GM21360 (cell line): ENCODE measurements around the gene AHCTF1.
"Not testable (repeated sequence)": the region's sequence is repeated elsewhere in the genome, so short reads cannot be mapped to it uniquely, and the experiment has no call there.

Source experiments
- ATAC-seq: cut with Tn5 transposase; IDR thresholded peaks from one replicate; pipeline ENCODE4 v1.9.1; 2021; ENCODE audit warnings: mild to moderate bottlenecking, moderate library complexity; ENCODE audit not compliant: unreplicated experiment

Gene AHCTF1

DNA sequence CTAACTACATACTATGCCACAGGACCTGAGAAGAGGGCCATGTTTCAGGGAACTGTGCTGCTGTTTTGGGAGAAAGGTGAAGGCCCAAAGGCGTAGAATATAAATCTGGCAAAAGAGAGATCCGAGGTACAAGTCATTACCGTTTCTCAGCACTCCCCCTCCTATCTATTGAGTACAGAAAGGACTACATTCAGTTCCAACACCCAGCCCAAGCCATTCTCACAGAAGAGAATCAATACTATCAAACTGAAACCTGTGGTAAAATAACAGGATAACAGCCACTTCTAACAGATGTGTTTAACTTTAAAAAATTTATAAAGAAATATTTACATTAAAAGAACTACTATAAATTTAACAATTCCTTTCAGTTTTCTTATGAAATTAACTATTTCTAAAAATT lies 7.8 kb downstream of the AHCTF1 start:
- ATAC-seq = no peak

DNA sequence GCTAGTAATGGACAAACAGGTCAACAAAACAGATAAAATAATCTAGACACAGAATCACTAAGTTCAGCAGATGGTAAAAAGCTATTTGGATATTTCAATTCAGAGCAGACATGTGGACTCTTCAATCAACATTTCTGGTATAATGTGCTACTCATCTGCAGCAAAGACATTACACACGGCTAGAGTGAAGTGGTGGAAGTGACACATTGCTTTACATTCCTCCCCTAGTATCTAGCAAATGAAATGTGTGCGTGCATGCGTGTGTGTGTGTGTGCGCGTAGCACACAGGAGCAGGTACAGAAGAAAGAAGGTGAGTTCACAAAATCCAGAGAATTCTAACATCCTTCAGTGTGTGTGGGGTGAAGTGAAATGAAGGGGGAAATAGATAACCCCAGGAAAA lies 8.3 kb downstream of the AHCTF1 start:
- ATAC-seq = no peak

DNA sequence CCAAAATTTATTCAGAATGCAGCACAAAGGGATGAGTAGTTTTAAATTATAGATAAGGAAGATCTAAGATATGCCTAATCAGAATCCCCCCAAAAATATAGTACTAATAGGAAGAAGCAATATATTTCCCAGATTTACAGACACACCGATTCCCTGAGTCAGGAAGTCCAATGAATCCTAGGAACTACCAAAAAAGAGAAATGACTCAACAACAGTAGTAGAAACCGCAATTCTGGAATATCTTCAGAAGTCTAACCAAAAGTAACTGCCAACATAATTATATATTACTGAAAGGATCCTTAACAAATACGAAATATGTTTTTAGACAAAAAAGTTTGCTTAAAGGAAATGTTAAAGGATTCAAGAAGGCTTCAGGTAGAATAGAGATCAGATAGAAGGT lies 10.3 kb downstream of the AHCTF1 start:
- ATAC-seq = no peak

DNA sequence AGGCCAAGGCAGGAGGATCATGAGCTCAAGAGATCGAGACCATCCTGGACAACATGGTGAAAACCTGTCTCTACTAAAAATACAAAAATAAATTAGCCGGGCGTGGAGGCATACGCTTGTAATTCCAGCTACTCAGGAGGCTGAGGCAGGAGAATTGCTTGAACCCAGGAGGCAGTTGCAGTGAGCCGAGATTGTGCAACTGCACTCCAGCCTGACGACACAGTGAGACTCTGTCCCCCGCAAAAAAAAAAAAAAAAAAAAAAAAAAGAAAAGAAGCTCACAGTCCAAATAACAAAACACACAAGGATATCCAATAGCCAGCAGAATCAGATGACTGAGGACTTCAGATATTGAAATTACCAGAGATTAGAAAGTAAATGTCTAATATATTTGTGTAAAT lies 11.8 kb downstream of the AHCTF1 start:
- no peak for ATAC-seq

DNA sequence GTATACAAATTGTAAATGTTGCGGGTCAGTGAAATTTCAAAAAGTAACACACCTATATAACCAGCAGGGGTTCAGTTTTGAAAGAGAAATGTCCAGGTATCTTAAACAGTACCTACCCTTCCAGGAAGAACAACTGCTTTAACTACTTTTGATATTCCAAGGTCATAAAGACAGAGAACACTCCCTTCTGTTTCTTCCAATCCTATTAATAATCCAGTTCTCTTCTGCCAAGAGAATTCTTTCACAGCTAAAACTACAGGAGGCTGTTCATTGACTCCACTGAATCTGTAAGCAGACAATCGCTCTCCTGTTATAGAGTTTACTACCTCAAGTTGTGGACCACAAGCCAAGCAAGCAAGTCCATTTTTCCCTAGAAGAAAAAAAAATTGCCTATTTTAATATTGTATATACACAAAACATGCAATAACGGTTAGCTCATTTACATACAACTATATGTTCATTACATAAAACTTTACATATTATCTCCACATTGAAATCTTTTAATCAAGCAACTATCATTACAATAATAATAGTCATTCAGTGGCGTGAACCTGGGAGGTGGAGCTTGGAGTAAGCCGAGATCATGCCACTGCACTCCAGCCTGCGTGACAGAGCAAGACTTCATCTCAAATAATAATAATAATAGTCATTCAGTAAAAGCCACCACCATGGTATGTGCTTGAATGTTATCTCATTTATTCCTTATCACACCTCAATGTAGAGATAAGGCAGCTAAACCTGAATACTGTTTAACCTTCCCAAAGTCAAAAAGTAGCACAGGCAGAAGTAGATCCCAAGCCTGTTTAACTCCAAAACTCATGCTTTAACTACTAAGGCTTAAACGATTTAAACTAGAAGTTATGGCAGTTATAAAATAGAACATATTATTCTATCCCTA lies 15.5 kb downstream of the AHCTF1 start:
- ATAC-seq = not testable (repeated sequence)

DNA sequence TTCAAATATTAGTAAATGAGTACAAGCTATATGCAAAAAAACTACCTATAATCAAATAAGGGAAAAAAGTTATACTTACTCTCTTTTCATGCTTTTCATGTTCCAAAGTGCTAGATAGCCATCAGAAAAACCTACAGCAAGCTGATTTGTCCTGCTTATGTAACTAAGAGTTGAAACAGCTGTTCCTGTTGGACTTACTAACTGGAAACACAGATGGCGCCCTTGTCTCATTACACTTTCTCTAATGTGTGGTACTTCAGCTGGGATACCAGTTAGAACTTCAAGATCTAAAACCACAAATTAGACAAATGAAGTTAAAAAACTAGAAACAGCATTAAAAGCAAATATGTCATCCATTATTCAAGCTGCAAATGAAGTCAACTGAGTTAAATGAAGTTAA lies 24.3 kb downstream of the AHCTF1 start:
- ATAC-seq = no peak

DNA sequence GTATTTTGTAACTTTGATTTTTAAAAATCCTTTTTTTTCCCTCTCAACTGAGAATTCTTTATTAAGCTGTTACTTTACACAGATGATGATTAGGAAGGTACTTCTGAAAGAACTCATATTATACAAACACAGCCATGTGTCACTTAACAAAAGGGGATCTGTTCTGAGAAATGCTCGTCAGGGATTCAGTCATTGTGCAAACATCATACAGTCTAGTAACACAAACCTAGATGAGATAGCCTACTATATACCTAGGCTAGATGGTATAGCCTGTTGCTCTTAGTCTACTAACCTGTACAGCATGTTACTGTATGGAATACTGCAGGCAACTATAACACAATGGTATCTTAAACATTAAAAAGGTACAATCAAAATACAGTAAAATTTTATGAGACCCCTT lies 24.9 kb downstream of the AHCTF1 start:
- no peak for ATAC-seq

DNA sequence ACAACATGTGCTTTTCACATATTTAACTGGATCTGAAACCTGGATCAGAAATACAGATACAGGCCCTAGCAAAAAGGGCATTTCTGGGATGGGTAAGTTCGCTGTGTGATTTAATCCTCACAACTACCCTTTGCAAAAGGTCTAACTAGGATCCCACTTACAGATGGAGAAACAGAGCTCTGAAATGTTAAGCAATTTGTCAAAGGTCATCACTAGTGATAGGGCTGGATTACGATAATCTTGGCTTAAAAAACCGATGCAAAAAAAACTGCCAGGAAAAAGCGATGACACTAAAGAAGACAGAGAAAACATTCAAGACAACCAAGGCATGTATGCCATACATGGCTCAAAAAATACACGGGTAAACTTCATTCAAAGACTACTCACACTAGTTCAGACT lies 29.9 kb downstream of the AHCTF1 start:
- ATAC-seq = no peak

DNA sequence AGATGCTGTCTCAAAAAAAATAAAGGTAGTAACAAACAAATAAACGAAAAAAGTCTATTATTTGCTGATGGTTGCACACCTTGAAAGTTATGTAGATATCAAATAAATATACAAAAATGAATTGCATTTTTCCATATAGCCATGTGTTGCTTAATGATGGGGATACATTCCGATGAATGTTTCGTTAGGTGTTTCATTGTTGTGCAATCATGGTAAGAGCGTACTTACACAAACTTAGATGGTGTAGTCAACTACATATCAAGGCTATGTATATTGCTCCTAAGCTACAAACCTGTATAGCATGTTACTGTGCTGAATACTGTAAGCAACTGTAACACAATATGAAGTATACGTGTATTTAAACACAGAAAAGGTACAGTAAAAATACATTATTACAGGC lies 34.4 kb downstream of the AHCTF1 start:
- no peak for ATAC-seq

DNA sequence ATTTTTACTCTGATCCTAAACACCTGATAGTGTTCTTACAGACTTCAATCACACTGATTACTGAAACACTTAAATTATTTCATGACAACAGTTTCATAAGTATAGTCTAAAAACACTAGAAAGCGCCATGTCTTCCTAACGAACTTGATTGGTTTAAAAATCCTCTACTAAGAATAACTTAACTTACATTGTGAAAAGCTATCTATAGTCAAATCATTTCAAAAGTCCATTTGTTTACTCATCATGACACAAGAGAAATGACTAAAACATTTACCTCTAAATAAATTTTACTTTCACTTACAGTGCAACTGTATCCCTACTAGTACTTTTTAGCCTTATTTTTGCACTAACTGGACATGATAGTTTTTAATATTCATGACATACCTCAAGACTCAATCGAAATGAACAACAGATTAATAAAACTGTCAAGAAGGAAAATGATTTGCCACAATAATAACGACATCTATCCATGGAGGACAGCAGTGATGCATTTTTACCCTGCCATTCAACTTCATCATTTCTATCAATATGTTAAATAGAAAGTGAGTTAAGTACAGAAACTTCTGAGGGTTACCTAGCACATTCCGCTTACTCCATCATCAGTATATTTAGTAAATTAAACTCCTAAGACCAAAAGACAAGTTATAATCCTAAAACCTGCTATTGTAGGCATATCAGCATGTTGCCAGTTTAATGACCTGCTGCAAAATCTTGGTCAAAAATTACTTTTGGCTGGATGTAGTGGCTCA lies 38.4 kb downstream of the AHCTF1 start:
- no peak for ATAC-seq

DNA sequence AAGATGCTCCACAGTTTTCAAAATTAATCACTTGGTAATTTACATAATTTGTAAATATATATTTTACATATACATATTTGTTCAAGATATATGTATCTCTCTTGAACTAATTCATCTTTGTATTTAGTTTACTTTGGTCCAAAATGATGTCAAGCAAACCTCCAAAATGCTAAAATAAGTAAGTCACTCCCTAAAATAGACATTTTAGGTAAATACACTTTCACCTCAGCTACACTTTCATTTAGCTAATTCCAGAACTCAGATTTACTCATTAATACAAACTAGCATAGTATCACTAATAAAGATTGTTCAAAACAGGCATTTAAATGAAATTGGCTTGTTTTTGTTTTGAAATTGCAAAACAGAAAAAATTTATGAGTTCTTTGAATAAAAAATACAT lies 40.6 kb downstream of the AHCTF1 start:
- ATAC-seq = no peak

DNA sequence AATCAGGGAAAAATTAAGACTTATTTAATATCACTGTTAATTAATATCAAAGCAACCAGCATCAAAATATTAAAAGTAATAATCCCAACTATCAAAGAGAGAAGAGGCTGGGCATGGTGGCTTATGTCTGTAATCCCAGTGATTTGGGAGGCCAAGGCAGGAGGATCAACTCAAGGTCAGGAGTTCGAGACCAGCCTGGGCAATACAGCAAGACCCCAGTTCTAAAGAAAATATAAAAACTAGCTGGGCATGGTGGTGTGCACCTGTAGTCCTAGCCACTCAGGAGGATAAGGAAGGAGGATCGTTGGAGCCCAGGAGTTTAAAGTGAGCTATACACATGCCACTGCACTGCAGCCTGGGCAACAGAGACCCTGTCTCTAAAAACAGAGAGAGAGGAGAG lies 43.2 kb downstream of the AHCTF1 start:
- ATAC-seq = no peak

DNA sequence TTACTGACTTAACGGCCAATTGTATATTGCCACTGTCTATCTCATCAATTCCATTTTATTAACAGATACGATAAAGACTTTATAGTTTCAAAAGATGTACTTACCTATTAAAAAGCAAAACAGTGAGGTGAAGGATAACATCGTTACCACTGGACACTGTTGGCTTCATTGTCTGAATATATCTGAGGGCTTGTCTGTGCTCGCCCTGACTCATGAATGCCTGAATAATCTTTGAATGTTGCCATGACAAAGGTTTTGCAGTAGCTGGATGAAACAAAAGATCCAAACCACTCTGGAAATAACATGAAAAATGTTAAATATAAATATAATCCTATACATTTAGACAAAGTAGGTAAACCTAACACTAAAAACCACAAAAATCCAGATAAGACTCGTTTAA lies 46.4 kb downstream of the AHCTF1 start:
- ATAC-seq = not testable (repeated sequence)

DNA sequence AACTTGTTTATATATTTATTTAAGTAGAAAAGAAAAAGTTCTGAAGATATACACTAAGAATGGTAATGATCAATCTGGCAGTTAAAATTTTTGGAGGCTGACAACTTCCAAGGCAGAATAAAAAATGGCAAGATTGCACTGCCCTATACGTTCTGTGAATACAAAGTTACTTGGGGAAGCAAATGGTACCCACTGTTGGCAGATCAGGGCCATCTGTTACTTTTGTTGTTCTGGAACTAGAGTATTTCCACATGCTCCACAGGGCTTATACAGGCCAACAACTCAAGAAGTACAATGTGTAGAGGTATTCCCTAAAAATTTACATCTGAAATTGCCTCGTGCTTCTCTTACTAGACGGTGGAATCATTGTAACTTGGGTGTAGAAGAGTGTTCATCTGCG lies 53.2 kb downstream of the AHCTF1 start:
- no peak for ATAC-seq

DNA sequence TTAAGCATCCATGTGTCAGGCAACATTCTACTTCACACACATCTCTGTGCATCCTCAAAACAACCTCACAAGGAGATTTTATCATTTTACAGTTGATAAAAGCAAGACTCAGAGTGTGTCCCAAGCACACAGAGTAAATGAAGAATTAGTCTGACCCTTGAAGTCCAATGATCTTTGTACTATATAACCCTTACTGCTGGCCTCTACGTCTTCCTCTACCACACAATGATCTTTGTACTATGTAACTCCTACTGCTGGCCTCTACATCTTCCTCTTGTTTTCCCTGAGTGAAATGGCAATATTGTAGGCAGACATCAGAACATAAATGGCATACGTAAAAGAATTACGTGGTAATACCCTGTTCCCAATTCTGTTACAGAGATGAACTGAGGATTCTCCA lies 55.3 kb downstream of the AHCTF1 start:
- no peak for ATAC-seq

DNA sequence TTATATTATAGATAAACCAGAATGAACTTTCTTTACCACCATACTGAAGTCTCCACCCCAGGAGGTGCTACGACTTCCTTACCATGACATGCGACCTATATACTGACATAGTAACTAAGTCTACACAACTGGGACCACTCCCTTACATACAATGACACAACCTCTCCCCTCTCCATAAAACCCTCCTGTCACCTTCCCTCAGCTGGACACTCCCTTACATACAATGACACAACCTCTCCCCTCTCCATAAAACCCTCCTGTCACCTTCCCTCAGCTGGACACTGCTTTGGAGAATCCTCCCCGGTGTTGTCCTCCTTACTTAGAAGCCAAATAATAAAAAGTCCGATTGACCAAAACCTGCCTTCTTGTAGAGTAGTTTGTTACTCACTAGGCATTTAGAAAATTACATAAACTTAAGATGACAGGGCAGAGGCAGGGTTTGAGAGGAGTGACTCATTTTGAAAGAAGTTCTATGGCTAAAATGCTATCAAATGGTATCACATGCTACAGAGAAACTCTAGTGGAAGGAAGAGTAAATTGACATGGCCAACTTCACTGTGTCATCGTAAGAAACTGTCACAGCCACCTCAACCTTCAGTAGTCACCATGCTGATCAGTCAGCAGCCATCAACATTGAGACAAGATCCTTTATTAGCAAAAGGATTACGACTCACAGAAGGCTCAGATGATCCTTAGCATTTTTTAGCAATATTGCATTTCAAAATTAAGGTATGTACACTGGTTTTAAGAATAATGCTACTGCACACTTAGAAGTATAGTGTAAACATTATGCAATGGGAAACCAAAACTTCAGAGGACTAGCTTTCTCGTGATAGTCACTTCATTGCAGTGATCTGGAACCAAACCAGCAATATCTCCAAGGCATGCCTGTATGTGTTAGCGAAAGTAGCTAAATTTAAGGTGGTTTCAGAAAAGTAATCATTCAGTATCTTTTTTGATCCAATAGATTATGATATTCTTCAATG lies 56.4 kb downstream of the AHCTF1 start:
- ATAC-seq = peak; percentile 69

DNA sequence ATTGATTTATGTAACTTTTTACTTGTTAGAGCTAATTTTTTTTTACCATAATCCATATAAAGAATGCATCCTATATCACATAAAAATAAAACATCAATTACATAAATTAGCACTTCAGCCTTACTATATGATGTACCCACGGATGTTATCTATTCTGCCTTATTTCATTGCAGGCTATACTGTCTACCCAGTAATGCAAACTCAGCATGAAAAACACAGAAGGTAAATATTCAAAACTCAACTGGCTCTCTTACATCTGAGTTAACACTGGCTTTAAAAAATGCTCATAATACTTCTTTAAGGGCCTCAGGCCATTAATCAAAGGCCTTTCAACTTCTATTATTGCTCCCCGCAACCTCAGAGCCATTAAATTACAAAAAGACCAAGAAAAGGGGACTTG lies 65.8 kb downstream of the AHCTF1 start:
- ATAC-seq = no peak

DNA sequence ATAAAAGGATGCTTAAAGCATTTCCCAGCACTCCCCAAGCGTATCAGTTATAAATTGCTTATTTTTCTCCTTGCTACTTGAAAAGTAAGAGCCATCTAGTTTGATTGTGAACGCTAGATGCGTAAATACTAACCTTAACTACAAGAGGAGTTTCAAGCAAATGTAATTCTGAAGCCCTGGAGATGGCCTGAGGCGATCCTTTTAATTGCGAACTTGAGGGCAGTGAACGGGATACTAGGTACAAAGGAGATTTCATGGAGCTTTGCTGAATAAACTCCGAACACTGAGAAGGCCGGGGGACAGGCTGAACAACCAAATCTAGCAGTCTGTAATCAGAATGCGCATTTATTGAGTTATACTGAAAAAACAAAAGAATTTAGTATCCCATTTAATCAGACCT lies 68.0 kb downstream of the AHCTF1 start:
- ATAC-seq = not testable (repeated sequence)

DNA sequence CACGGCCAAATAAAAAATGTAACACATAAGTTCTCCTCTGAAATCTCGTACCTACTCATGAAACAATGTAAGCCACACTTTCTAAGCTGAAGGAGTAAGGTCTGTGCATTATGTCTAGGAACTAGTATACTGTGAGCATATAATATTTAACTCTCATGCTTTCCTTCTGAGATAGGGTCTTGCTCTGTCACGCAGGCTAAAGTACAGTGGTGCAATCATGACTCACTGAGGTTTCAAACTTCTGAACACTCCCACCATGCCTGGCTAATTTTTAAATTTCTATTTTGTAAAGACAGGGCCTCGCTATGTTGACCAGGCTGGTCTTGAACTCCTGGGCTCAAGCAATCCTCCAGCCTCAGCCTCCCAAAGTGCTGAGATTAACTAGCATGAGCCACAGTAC lies 71.3 kb downstream of the AHCTF1 start:
- no peak for ATAC-seq

DNA sequence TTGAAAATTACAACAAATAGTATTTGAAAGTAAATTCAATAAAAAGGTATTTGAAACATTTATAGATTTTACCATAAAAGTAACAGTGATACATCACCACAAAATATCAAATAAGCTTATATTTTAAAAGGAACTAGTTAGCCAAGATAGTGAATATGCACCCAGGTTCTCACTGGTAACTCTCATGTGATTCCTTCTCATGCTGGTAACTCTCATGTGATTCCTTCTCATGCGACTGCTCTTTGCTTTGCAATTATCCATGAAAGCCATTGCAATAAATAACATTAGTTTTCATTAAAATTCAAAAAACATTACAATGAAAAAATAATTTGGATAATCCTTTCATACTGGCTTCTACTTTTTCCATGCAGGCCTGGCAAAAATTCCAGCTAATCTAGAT lies 75.4 kb downstream of the AHCTF1 start:
- ATAC-seq = no peak

DNA sequence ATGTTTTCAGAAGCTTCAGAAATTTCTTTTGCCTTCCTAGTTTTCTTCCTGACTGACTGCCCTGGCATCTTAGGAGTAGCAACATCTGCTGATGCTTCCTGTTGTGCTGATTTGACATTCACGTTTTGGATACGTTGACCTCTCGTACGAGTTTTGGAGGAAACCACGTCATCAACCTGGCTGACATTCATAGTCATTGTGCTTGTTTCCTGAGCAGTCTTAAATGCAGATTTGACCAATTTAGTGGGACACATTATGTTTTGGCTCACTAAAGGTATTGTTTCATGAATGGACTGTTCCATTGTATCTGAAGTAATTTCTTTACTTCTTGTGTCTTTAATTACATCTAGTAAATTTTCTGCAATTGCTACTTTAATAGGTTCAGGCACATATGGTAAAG lies 81.1 kb downstream of the AHCTF1 start:
- not testable (repeated sequence) for ATAC-seq
